HG02623 (cell line): ENCODE results near the gene BSPH1.
"Not testable (repeated sequence)": the region's sequence is repeated elsewhere in the genome, so short reads cannot be mapped to it uniquely, and the experiment has no call there.

Experiments
- ATAC-seq: cut with Tn5 transposase; IDR thresholded peaks from one replicate; pipeline ENCODE4 v1.9.1; 2021; ENCODE audit warnings: moderate library complexity; ENCODE audit not compliant: unreplicated experiment

Gene BSPH1

GRCh38 chr19:47928581-47928980, 63.4 kb downstream of the BSPH1 start:
- ATAC-seq: not testable (repeated sequence)

DNA sequence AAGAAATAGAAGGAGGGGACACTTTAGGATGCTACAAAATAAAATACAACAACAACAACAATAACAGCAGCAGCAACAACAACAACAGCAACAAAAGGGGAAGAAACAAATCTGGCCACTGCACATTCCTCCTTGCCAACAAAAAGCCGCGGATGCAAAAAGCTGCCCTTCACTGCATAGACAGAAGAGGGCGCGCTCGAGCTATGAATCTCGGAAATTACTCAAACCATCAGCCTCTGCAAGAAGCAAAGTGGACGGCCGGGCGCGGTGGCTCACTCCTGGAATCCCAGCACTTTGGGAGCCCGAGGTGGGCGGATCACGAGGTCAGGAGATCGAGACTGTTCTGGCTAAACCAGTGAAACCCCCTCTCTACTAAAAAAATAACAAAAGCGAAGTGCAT, 71.9 kb downstream of the BSPH1 start:
- not testable (repeated sequence) for ATAC-seq
